Astrocyte of the cerebellum (primary cell): ENCODE results near the gene C2.
A peak's percentile ranks its signal among the peaks of the same experiment; 100 is the strongest.

Experiments
- DNase-seq: peaks from one replicate; pipeline ENCODE4 v3.0.0-alpha.2; 2011; ENCODE audit warnings: low read depth
- H3K4me3 ChIP-seq: 2 replicates; pipeline ENCODE4 v1.5.1; 2011; ENCODE audit warnings: mild to moderate bottlenecking, low read depth, low read length, moderate library complexity
- in situ Hi-C: cut with HindIII; loops from 2 replicates; pipeline ENCODE4 v1.10.0; 2017; ENCODE audit warnings: low sequenced_read_pairs
- TF ChIP-seq, protein P1 (sequence below): IDR thresholded peaks from 2 replicates; pipeline ENCODE4 v1.5.1; 2012; ENCODE audit warnings: low read length, low read depth, moderate library complexity, mild to moderate bottlenecking; ENCODE audit errors: missing control alignments

Gene C2

DNA sequence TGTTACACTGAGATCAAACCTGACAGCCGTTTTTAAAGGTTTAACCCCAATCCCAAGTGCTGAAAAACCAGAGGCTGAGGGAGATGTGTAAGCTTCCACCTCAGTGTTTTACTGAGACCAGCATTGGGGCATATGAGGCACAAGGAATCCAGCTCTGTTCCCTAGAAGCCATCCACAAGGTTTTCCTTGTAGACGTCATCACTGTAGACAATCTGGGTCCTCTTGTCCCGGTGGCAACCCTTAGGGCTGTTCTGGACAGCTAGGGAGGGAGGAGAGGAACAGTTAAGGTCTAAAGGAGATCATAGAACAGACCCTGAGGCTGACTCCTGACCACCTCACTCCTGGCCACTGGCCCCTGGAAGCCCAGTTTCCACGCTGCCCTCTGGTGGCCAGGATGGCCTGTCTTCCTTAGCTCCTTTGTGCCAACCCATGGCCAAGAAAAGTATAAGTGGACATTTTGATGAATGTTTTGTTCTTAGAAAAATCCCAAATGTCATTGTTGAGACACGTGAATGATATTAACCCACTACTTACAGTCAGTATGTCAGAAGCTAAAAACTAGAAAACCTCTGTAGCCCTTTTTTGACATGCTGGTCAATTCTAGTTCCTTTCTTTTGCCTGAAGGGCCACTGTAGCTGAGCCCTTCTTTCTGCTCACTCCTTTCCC lies 24.8 kb downstream of the C2 start:
- in situ Hi-C loops: no loop called here
- TF ChIP-seq, protein P1, sequence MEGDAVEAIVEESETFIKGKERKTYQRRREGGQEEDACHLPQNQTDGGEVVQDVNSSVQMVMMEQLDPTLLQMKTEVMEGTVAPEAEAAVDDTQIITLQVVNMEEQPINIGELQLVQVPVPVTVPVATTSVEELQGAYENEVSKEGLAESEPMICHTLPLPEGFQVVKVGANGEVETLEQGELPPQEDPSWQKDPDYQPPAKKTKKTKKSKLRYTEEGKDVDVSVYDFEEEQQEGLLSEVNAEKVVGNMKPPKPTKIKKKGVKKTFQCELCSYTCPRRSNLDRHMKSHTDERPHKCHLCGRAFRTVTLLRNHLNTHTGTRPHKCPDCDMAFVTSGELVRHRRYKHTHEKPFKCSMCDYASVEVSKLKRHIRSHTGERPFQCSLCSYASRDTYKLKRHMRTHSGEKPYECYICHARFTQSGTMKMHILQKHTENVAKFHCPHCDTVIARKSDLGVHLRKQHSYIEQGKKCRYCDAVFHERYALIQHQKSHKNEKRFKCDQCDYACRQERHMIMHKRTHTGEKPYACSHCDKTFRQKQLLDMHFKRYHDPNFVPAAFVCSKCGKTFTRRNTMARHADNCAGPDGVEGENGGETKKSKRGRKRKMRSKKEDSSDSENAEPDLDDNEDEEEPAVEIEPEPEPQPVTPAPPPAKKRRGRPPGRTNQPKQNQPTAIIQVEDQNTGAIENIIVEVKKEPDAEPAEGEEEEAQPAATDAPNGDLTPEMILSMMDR: peak; percentile 89
- DNase-seq: peak; percentile 34
- H3K4me3 ChIP-seq: no peak overlapping the region

DNA sequence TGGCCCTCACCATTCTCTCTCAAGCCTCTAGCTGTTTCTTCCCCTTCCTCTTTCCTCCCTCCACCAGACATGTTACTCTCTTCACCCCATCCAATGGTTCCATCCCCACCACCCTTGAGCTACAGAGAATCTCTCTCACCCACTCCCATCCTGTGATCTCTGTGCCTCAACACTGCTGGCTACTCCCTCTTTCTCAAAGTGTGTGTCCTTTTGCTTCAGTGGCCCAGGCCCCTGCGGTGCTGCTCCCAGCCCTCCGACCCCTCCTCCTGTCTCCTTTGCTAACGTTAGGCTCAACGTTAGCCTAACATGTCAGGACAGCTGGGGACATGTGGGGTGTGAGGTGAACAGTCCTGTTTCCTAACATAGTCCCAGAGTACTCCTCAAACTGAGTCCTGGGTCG lies 25.4 kb downstream of the C2 start:
- no peak for DNase-seq
- in situ Hi-C loops: no loop called here
- H3K4me3 ChIP-seq: no peak overlapping the region
- TF ChIP-seq, protein P1: no peak

DNA sequence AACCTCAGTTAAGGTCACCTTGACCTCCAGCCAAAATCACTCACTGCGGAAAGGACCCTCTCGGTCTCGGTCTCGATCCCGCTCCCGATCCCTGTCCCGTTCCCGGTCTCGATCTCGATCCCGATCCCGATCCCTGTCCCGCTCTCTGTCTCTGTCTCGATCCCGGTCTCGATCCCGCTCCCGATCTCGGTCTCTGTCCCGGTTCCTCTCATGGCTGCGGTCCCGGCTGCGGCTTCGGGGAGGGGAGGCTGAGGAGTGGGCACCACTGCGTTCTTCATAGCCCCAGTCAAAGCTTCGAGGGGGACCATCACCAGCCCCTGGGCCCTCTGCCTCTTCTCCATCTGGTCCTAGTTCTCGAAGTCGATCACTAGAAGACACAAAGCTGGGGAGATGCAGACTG lies 27.0 kb downstream of the C2 start:
- TF ChIP-seq, protein P1: no peak
- DNase-seq: no peak
- no peak overlapping the region for H3K4me3 ChIP-seq
- in situ Hi-C loops: no loop called here

DNA sequence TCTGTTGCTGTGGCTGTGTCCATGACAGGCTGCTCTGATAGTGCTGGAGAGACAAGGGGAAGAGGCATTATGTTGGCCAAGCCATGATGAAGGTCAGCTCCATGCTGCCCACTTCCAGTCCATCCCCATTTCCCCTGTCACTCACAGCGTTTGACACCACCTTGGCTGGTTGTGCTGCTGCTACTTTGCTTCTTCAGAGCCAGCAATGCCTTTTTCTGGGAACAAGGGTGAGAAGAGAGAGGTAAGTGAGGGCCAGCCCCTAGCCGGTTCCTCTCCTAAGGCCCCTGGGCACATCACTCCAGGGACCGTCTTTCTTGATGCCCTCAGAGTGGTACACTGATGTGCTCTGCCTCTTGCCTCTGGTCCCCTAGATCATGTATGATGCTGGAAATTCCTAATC lies 29.3 kb downstream of the C2 start:
- TF ChIP-seq, protein P1: no peak
- no peak for DNase-seq
- in situ Hi-C loops: no loop called here
- no peak overlapping the region for H3K4me3 ChIP-seq

DNA sequence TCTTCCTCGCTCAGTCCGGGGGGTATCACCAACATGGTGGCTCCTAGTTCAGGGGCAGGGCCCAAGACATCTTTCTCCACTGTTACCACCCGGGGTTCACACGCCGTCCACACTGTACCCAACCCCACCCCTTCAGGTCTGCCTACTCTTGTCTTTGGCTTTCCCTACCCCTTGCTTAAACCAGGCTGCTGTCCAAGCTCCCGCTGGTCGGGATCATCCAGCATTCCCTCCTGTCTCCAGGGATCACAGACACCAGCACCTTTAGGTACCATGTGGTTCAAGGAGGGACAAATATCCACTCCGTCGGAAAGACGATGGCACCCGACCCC lies 30.9 kb downstream of the C2 start:
- DNase-seq: no peak
- TF ChIP-seq, protein P1: no peak
- in situ Hi-C loops: no loop called here
- peak overlapping the region; percentile 100 for H3K4me3 ChIP-seq

DNA sequence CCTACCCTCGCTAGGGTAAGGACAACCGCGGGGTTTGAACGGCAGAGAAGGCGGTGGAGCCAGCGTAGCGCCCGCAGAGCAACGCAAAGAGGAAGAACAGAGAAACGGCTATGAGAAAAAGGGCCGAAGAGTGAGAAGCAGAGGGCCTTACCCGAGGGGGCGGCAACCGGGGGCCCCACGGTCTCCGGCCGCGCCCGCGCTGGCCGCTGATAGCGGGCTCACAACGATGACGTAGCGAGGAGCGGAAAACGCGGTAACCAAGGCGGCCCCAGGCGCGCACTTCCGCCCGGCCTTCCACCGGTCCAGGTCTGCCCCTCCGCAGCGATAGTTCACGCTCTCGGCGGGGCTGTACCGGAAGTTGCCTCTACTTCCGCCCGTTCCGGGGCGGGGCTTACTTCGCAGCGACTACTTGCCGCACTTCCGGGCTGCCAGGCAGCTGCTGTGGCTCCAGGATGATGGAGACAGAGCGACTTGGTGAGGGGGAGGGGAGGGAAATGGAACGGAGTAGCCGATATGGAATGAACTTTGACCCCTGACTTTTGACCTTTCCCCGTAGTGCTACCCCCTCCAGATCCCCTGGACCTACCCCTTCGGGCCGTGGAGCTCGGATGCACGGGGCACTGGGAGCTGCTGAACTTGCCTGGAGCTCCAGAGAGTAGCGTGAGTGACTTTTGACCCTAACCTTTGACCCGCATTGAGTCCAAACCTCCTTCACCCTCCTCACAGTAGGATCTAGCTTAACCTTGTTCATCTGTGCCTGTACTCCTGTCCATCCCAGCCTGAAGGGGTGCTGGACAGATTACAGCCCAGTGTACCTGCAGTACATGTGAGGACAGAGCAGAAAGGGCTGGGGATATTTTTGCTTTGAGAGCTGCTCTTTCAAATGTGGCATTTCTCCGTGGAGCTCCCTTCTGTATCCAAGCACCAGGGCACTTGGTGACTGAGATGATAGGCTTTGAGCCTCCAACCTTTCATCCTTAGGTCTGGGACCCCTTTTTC lies 31.5 kb downstream of the C2 start, which contains the start of the genes NELFE and SKIC2:
TSS of gene NELFE (minus strand) at position 231 of the 999 bp plus-strand sequence. CDS start 525 bp downstream, outside the sequence.
TSS of gene SKIC2 (plus strand) at position 435 of the 999 bp plus-strand sequence. CDS start at position 453, 18 bp downstream.
- TF ChIP-seq, protein P1: no peak
- H3K4me3 ChIP-seq: peak within 1 kb of the TSS; percentile 100
- in situ Hi-C loops: no loop called here
- DNase-seq: peak; percentile 92
